Astrocyte (in vitro differentiated cells and primary cell): ENCODE measurements around the gene PAGE1. TPM values are rescaled to one million over a fixed set of nuclear protein-coding genes. Genes with fewer than 3 reads are reported as not detected.

Experiments
- DNase-seq: peaks from one replicate; pipeline ENCODE4 v3.0.0-alpha.2; 2010; ENCODE audit warnings: low read depth
- FAIRE-seq: peaks from 2 replicates; lab custom pipeline; 2011; peaks lifted over from hg19 to GRCh38; lab: Jason Lieb, UNC
- H2AFZ ChIP-seq: 2 replicates; pipeline ENCODE4 v1.6.0; 2012; ENCODE audit warnings: low read depth, low read length, inconsistent platforms
- H3K27ac ChIP-seq: 2 replicates; pipeline ENCODE4 v1.5.1; 2011; ENCODE audit warnings: low read depth, low read length, inconsistent platforms
- H3K27me3 ChIP-seq: 2 replicates; pipeline ENCODE4 v1.6.0; 2011; ENCODE audit warnings: low read length, inconsistent platforms; ENCODE audit not compliant: insufficient read depth
- H3K36me3 ChIP-seq: 2 replicates; pipeline ENCODE4 v1.5.1; 2011; ENCODE audit warnings: low read length, inconsistent platforms; ENCODE audit not compliant: insufficient read depth
- H3K4me1 ChIP-seq: 2 replicates; pipeline ENCODE4 v1.5.1; 2011; ENCODE audit warnings: low read length, inconsistent platforms; ENCODE audit not compliant: insufficient read depth
- H3K4me2 ChIP-seq: 2 replicates; pipeline ENCODE4 v1.6.0; 2012; ENCODE audit warnings: low read length, inconsistent platforms
- H3K4me3 ChIP-seq: 2 replicates; pipeline ENCODE4 v1.5.1; 2011; ENCODE audit warnings: low read depth, mild to moderate bottlenecking, low read length, inconsistent platforms; ENCODE audit not compliant: insufficient read depth
- H3K79me2 ChIP-seq: 2 replicates; pipeline ENCODE4 v1.6.0; 2012; ENCODE audit warnings: mild to moderate bottlenecking, low read length, inconsistent platforms; ENCODE audit not compliant: insufficient read depth
- H3K9ac ChIP-seq: 2 replicates; pipeline ENCODE4 v1.6.0; 2012; ENCODE audit warnings: mild to moderate bottlenecking, low read length, inconsistent platforms
- H3K9me3 ChIP-seq: 2 replicates; pipeline ENCODE4 v1.5.1; 2012; ENCODE audit warnings: low read depth, mild to moderate bottlenecking, low read length, inconsistent platforms; ENCODE audit not compliant: insufficient read depth
- H4K20me1 ChIP-seq: 2 replicates; pipeline ENCODE4 v1.6.0; 2012; ENCODE audit warnings: low read length, inconsistent platforms; ENCODE audit not compliant: insufficient read depth
- H3K27ac Mint-ChIP-seq: one replicate; pipeline ENCODE4 v1.8.0; 2021; ENCODE audit warnings: mild to moderate bottlenecking, mixed read lengths; ENCODE audit not compliant: unreplicated experiment
- H3K27me3 Mint-ChIP-seq: one replicate; pipeline ENCODE4 v1.8.0; 2021; ENCODE audit warnings: low read depth, mixed read lengths; ENCODE audit not compliant: unreplicated experiment
- H3K36me3 Mint-ChIP-seq: one replicate; pipeline ENCODE4 v1.8.0; 2021; ENCODE audit warnings: low read depth, mixed read lengths; ENCODE audit not compliant: unreplicated experiment
- H3K4me1 Mint-ChIP-seq: one replicate; pipeline ENCODE4 v1.8.0; 2021; ENCODE audit warnings: low read depth, mixed read lengths; ENCODE audit not compliant: unreplicated experiment
- H3K4me3 Mint-ChIP-seq: one replicate; pipeline ENCODE4 v1.8.0; 2021; ENCODE audit warnings: mild to moderate bottlenecking, moderate library complexity, mixed read lengths; ENCODE audit not compliant: unreplicated experiment
- H3K9me3 Mint-ChIP-seq: one replicate; pipeline ENCODE4 v1.8.0; 2021; ENCODE audit warnings: mild to moderate bottlenecking, mixed read lengths; ENCODE audit not compliant: unreplicated experiment
- CTCF ChIP-seq: IDR thresholded peaks from 2 replicates; pipeline ENCODE4 v1.5.1; 2011; ENCODE audit warnings: low read depth, mild to moderate bottlenecking, inconsistent platforms, low read length, moderate library complexity; ENCODE audit not compliant: insufficient read depth
- EZH2 ChIP-seq: IDR thresholded peaks from 2 replicates; pipeline ENCODE4 v1.6.1; 2012; ENCODE audit warnings: mild to moderate bottlenecking, low read length, inconsistent platforms; ENCODE audit not compliant: insufficient read depth
- total RNA-seq: library from RNA; stranded (reverse); gene quantifications from 2 replicates; pipeline ENCODE4 v1.2.1, GENCODE V29; 2021

PAGE1 gene
- total RNA-seq, 1 donor from 2014 or later, result not detected

GRCh38 chrX:49656533-49656932 lies 39.3 kb downstream of the PAGE1 start:
- no peaks in the 10 kb centered on the region for H3K27me3 Mint-ChIP-seq
- no peaks in the 10 kb centered on the region for H3K36me3 Mint-ChIP-seq
- H3K27ac Mint-ChIP-seq, result no peak overlapping the region
- H3K9me3 Mint-ChIP-seq, result no peaks in the 10 kb centered on the region
- no peak overlapping the region for H3K27ac ChIP-seq
- no peaks in the 10 kb centered on the region for H3K9me3 ChIP-seq
- H3K79me2 ChIP-seq, result no peaks in the 10 kb centered on the region
- H2AFZ ChIP-seq, result no peak overlapping the region
- H3K4me3 ChIP-seq, result no peak overlapping the region
- H3K4me1 Mint-ChIP-seq, result peaks cover 9% of the 10 kb centered on the region
- no peak overlapping the region for H3K4me3 Mint-ChIP-seq
- H4K20me1 ChIP-seq, result no peaks in the 10 kb centered on the region
- H3K36me3 ChIP-seq, result no peaks in the 10 kb centered on the region
- TF ChIP-seq EZH2 (no peak), CTCF (no peak)
- H3K4me2 ChIP-seq, result no peak overlapping the region
- H3K27me3 ChIP-seq, result no peaks in the 10 kb centered on the region
- H3K9ac ChIP-seq, result no peak overlapping the region
- no peaks in the 10 kb centered on the region for H3K4me1 ChIP-seq
- no peak for DNase-seq
- FAIRE-seq, result no peak

- H3K36me3 Mint-ChIP-seq, result no peaks in the 10 kb centered on the region
- H3K4me3 Mint-ChIP-seq, result no peak overlapping the region
- no peaks in the 10 kb centered on the region for H3K4me1 Mint-ChIP-seq
- Histone ChIP-seq H3K36me3 (no peaks in the 10 kb centered on the region), H3K4me3 (no peak overlapping the region), H3K9me3 (no peaks in the 10 kb centered on the region), H3K9ac (no peak overlapping the region), H3K4me1 (no peaks in the 10 kb centered on the region), H3K79me2 (no peaks in the 10 kb centered on the region), H4K20me1 (no peaks in the 10 kb centered on the region), H2AFZ (no peak overlapping the region), H3K27ac (no peak overlapping the region), H3K4me2 (no peak overlapping the region), H3K27me3 (no peaks in the 10 kb centered on the region)
- no peak for FAIRE-seq
- TF ChIP-seq EZH2, result no peak
- TF ChIP-seq CTCF, result no peak
- no peak for DNase-seq
- no peak overlapping the region for H3K27ac Mint-ChIP-seq
- H3K27me3 Mint-ChIP-seq, result no peaks in the 10 kb centered on the region
- no peaks in the 10 kb centered on the region for H3K9me3 Mint-ChIP-seq
Measured at GRCh38 chrX:49644991-49645637, 50.7 kb downstream of the PAGE1 start.

Other genes starting within 250 kb of the PAGE1 start
- gene GAGE12C, start 163.8 kb downstream of the PAGE1 start, total RNA-seq, result not detected in 2 replicates
- gene GAGE12D, start 154.3 kb downstream of the PAGE1 start, total RNA-seq, result not detected in 2 replicates
- gene GAGE12E, start 144.7 kb downstream of the PAGE1 start, total RNA-seq, result not detected in 2 replicates
- not detected in 2 replicates for gene GAGE12F, start 135.1 kb downstream of the PAGE1 start, total RNA-seq
- not detected in 2 replicates for gene GAGE12G, start 125.6 kb downstream of the PAGE1 start, total RNA-seq
- gene GAGE12H, start 116.0 kb downstream of the PAGE1 start, total RNA-seq, result not detected in 2 replicates
- gene GAGE2A, start 106.5 kb downstream of the PAGE1 start, total RNA-seq, result not detected in 2 replicates
- not detected in 2 replicates for gene GAGE1, start 97.0 kb downstream of the PAGE1 start, total RNA-seq
- gene PAGE4, start 133.3 kb upstream of the PAGE1 start, total RNA-seq, result not detected in 2 replicates
- 2.7 and 3.1 TPM in 2 replicates for gene USP27X, start 183.5 kb upstream of the PAGE1 start, total RNA-seq
- 14.4 and 16.7 TPM in 2 replicates for gene CLCN5, start 226.6 kb upstream of the PAGE1 start, total RNA-seq